Measurements from ENCODE around the gene TATDN3.
A peak's percentile ranks its signal among the peaks of the same experiment; 100 is the strongest.
"Not testable (repeated sequence)": the region's sequence is repeated elsewhere in the genome, so short reads cannot be mapped to it uniquely, and the experiment has no call there.

Gene TATDN3

GRCh38 chr1:212833211-212834207 lies 41.8 kb downstream of the TATDN3 start:
- DNase-seq: not testable (repeated sequence)

GRCh38 chr1:212838145-212838544 lies 46.5 kb downstream of the TATDN3 start:
- no peak for DNase-seq

GRCh38 chr1:212844521-212844920 lies 52.8 kb downstream of the TATDN3 start:
- DNase-seq: not testable (repeated sequence)

GRCh38 chr1:212847549-212847948 lies 55.9 kb downstream of the TATDN3 start, which contains the start of gene SPATA45:
Gene SPATA45, minus strand, starts transcription at chr1:212847649. Its CDS starts 11,500 bp downstream, at chr1:212836149.
- no peak for DNase-seq

- DNase-seq: no peak
Observed at GRCh38 chr1:212852105-212852688, 60.5 kb downstream of the TATDN3 start.

GRCh38 chr1:212853658-212854057 lies 62.0 kb downstream of the TATDN3 start:
- no peak for DNase-seq

GRCh38 chr1:212856755-212857154 lies 65.1 kb downstream of the TATDN3 start:
- DNase-seq: no peak

GRCh38 chr1:212857992-212858460 lies 66.3 kb downstream of the TATDN3 start, which contains the start of gene FLVCR1:
Gene FLVCR1, plus strand, starts transcription at chr1:212858275. Its CDS starts 178 bp downstream, at chr1:212858453.
- DNase-seq: peak; percentile 97 to 98

- peak in 1 of 2 experiments; percentile 41 for DNase-seq
Observed at GRCh38 chr1:212858461-212859265, 67.0 kb downstream of the TATDN3 start.

GRCh38 chr1:212860713-212861581 lies 69.3 kb downstream of the TATDN3 start:
- no peak for DNase-seq

- no peak for DNase-seq
Observed at GRCh38 chr1:212862111-212862690, 70.5 kb downstream of the TATDN3 start.

- not testable (repeated sequence) for DNase-seq
Observed at GRCh38 chr1:212863345-212863744, 71.7 kb downstream of the TATDN3 start.

- DNase-seq: no peak
Observed at GRCh38 chr1:212864201-212864600, 72.5 kb downstream of the TATDN3 start.
